Esophagus (tissue), 2 donors: Measurements from ENCODE around the gene ING3. TPM values are rescaled to one million over a fixed set of nuclear protein-coding genes. Genes with fewer than 3 reads are reported as not detected.
"Not testable (repeated sequence)": the region's sequence is repeated elsewhere in the genome, so short reads cannot be mapped to it uniquely, and the experiment has no call there.

ENCODE experiments used
- H3K27ac ChIP-seq, 2 donors: one replicate each; pipeline ENCODE4 v1.5.1; 2013; ENCODE audit warnings: low read depth in 2 of 2, mild to moderate bottlenecking in 2 of 2, inconsistent platforms in 1 of 2, low read length in 1 of 2, moderate library complexity in 1 of 2
- H3K27me3 ChIP-seq, 2 donors: one replicate each; pipeline ENCODE4 v1.6.1; 2013; ENCODE audit warnings: low read length in 2 of 2, control low read depth in 1 of 2, mild to moderate bottlenecking in 1 of 2; ENCODE audit not compliant: insufficient read depth in 2 of 2, control insufficient read depth in 1 of 2
- H3K36me3 ChIP-seq, 2 donors: one replicate each; pipeline ENCODE4 v1.6.1; 2013; ENCODE audit warnings: low read length in 1 of 2; ENCODE audit not compliant: control insufficient read depth in 2 of 2, insufficient read depth in 2 of 2
- H3K4me1 ChIP-seq, 2 donors: one replicate each; pipeline ENCODE4 v1.6.1; 2013; ENCODE audit warnings: low read length in 1 of 2; ENCODE audit not compliant: control insufficient read depth in 2 of 2, insufficient read depth in 2 of 2
- H3K4me3 ChIP-seq, 2 donors: one replicate each; pipeline ENCODE4 v1.5.1; 2013; ENCODE audit warnings: low read length in 2 of 2, mild to moderate bottlenecking in 2 of 2, low read depth in 1 of 2, moderate library complexity in 1 of 2
- H3K9me3 ChIP-seq, 2 donors: one replicate each; pipeline ENCODE4 v1.6.1; 2013; ENCODE audit warnings: mild to moderate bottlenecking in 2 of 2, low read depth in 1 of 2, low read length in 1 of 2, moderate library complexity in 1 of 2; ENCODE audit not compliant: control insufficient read depth in 2 of 2, insufficient read depth in 1 of 2
- WGBS, 2 donors: extraction: QIAGEN DNeasy Blood & Tissue Kit; methylation state at CpG; one replicate each; pipeline ENCODE4 v1.1.7; 2013; 5-methylcytosine and 5-hydroxymethylcytosine counted together
- polyA plus RNA-seq, 2 donors: library from polyadenylated mRNA; stranded (reverse); fragments of 200-250 nt; gene quantifications; one replicate each; pipeline ENCODE4 v1.2.3, GENCODE V29; 2013
- donor health status: healthy with polysubstance abuse.
- donor health status: Bipolar disorder and iron deficiency.

ING3 gene
- polyA plus RNA-seq, 2 donors: 5.6 to 8.3 TPM

DNA sequence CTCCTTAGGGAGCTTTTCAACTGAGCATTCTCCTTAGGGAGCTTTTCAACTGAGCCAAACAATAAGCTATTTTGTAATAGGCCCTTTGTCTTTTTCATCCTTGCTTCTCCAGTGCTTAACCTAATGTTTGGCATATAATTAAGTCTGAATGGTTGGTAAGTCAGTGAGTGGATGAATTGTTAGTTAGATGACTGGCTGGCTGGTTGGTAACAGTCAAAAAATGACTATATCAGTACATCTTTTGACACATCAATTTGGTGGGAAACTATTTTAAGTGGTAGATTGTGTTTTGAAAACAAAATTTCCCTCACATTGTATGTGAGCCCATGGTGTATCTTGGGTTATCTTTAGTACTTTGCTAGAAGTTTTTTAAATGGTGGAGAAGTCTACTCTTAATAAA is 16.4 kb downstream of the ING3 start:
- no peaks in the 10 kb centered on the region for H3K4me1 ChIP-seq
- no peak overlapping the region for H3K4me3 ChIP-seq
- H3K9me3 ChIP-seq: no peaks in the 10 kb centered on the region
- H3K36me3 ChIP-seq: peaks cover 4 to 8% of the 10 kb centered on the region in 2 donors
- no peak overlapping the region for H3K27ac ChIP-seq
- H3K27me3 ChIP-seq: no peaks in the 10 kb centered on the region

GRCh38 chr7:120973849-120974248 is 23.3 kb downstream of the ING3 start:
- Histone ChIP-seq H3K9me3 (no peaks in the 10 kb centered on the region), H3K36me3 (peaks cover 4 to 6% of the 10 kb centered on the region in 2 donors), H3K4me1 (no peaks in the 10 kb centered on the region), H3K4me3 (no peak overlapping the region), H3K27ac (no peak overlapping the region), H3K27me3 (no peaks in the 10 kb centered on the region)
- WGBS, 2 donors: 84 to 89% methylated on average over 1 of the region's 1 CpG

GRCh38 chr7:120979765-120980499 is 29.4 kb downstream of the ING3 start:
- Histone ChIP-seq H3K36me3 (no peaks in the 10 kb centered on the region), H3K27ac (no peak overlapping the region), H3K9me3 (no peaks in the 10 kb centered on the region), H3K4me3 (no peak overlapping the region), H3K27me3 (no peaks in the 10 kb centered on the region), H3K4me1 (no peaks in the 10 kb centered on the region)
- 7 to 23% methylated on average over 1 of the region's 1 CpG for WGBS, 2 donors

GRCh38 chr7:120981117-120981516 is 30.5 kb downstream of the ING3 start:
- Histone ChIP-seq H3K27me3 (no peaks in the 10 kb centered on the region), H3K36me3 (no peaks in the 10 kb centered on the region), H3K9me3 (no peaks in the 10 kb centered on the region), H3K27ac (no peak overlapping the region), H3K4me1 (no peaks in the 10 kb centered on the region), H3K4me3 (no peak overlapping the region)
- 81 to 87% methylated on average over 1 of the region's 1 CpG for WGBS, 2 donors

DNA sequence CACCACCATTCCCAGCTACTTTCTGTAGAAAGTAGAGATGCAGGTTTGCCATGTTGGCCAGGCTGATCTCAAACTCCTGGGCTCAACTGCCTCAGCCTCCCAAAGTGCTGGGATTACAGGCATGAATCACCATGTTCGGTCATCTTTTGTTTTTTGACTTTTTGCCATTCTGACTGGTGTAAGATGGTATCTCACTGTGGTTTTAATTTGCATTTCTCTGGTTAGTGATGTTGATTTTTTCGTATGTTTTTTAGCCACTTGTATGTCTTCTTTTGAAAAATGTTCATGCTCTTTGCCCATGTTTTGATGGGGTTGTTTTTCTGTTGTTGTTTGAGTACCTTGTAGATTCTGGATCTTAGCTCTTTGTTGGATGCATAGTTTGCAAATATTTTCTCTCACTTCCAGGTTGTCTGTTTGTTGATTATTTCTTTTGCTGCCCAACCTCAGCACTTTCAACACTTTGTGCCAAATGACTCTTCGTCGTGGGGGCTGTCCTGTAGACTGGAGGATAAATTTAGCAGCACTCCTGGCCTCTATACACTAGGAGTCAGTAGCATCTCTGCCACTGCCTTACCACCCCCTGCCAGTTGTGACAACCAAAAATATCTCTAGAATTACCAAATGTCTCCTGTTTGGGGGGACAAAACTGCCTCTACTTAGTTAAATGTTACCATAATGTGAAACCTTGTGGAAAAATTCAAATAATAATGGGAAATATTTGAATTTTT is 31.5 kb downstream of the ING3 start:
- Histone ChIP-seq H3K4me3 (no peak overlapping the region), H3K27me3 (no peaks in the 10 kb centered on the region), H3K27ac (no peak overlapping the region), H3K4me1 (no peaks in the 10 kb centered on the region), H3K9me3 (no peaks in the 10 kb centered on the region), H3K36me3 (no peaks in the 10 kb centered on the region)
- WGBS, 2 donors: 65 to 76% methylated on average over 4 of the region's 4 CpGs

- not testable (repeated sequence) for H3K27ac ChIP-seq, H3K36me3 ChIP-seq, H3K27me3 ChIP-seq, H3K4me3 ChIP-seq, H3K4me1 ChIP-seq, H3K9me3 ChIP-seq
- 95 to 96% methylated on average over 5 of the region's 8 CpGs for WGBS, 2 donors
Observed at GRCh38 chr7:120983592-120983991, 33.0 kb downstream of the ING3 start.

GRCh38 chr7:120984406-120984805 is 33.8 kb downstream of the ING3 start:
- Histone ChIP-seq H3K4me1 (no peaks in the 10 kb centered on the region), H3K27me3 (no peaks in the 10 kb centered on the region), H3K27ac (no peak overlapping the region), H3K4me3 (no peak overlapping the region), H3K9me3 (no peaks in the 10 kb centered on the region), H3K36me3 (no peaks in the 10 kb centered on the region)
- WGBS, 2 donors: 92 to 99% methylated on average over 3 of the region's 3 CpGs

DNA sequence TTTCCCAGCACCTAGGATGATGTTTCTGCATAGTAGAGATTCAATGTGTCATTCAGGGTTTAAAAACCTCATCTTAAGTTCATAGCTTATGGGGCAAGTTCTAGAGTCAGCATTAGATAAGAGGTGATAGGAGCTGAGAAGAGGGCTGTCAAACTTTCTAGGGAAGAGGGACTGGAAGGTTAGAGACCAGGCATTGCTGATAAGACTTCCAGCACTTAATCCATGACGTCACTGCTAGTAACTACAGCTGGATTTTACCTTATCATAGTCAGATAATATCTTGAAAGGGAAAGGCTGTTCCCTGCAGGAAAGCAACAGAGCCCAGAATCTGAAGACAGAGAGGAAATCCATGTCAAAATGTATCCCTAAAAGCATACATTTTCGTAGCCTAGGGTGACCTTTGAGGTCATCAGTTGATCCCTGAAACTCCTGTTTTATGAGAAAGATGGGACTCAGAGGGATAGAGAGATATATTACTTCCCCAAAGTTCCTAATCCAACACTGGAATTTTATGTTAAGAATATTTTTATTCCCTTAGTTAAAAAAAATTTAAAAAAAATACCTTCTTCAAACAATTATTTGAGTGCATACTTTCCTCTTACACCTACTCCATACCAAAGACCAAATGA is 34.7 kb downstream of the ING3 start:
- 29 to 52% methylated on average over 2 of the region's 2 CpGs for WGBS, 2 donors

GRCh38 chr7:120985839-120986238 is 35.3 kb downstream of the ING3 start:
- no peaks in the 10 kb centered on the region for H3K36me3 ChIP-seq
- H3K4me1 ChIP-seq: no peaks in the 10 kb centered on the region
- 78 to 92% methylated on average over 2 of the region's 2 CpGs for WGBS, 2 donors
- no peak overlapping the region for H3K27ac ChIP-seq
- H3K27me3 ChIP-seq: no peaks in the 10 kb centered on the region
- H3K9me3 ChIP-seq: no peaks in the 10 kb centered on the region
- no peak overlapping the region for H3K4me3 ChIP-seq

More for the DNA sequence above, 34.7 kb downstream of the ING3 start:
- no peaks in the 10 kb centered on the region for H3K9me3 ChIP-seq
- no peak overlapping the region for H3K4me3 ChIP-seq
- no peaks in the 10 kb centered on the region for H3K36me3 ChIP-seq
- no peak overlapping the region for H3K27ac ChIP-seq
- H3K27me3 ChIP-seq: no peaks in the 10 kb centered on the region
- H3K4me1 ChIP-seq: no peaks in the 10 kb centered on the region
